Mammary epithelial cell (primary cell): Measurements from ENCODE around the gene KIF6.

Experiments
- CTCF ChIP-seq, 2 donors: IDR thresholded peaks in 1 of 2; conservative IDR thresholded peaks in 1 of 2; 2 replicates each; pipeline ENCODE4 v1.5.1; 2011 to 2012; ENCODE audit warnings: inconsistent platforms in 2 of 2, low read length in 2 of 2, mild to moderate bottlenecking in 2 of 2, control low read depth in 1 of 2, low read depth in 1 of 2; ENCODE audit not compliant: insufficient read depth in 1 of 2; ENCODE audit errors: extremely low read depth in 1 of 2
- EZH2 ChIP-seq: IDR thresholded peaks from 2 replicates; pipeline ENCODE4 v1.6.1; 2012; ENCODE audit warnings: low read length, inconsistent platforms, borderline replicate concordance

- TF ChIP-seq CTCF (conservative IDR thresholded peaks at IDR 0.05 in 1 of 2, IDR thresholded peaks at IDR 0.05 in 1 of 2; ENCODE audit: extremely low read depth in 1 of 2, insufficient read depth in 1 of 2, low read depth in 1 of 2, low read length in 2 of 2), result no peak
- no peak for TF ChIP-seq EZH2
These were observed 423.2 kb downstream of the KIF6 start for GRCh38 chr6:39302011-39302410.
